ENCODE results near the gene TBC1D9B. TPM values are rescaled to one million over a fixed set of nuclear protein-coding genes. Genes with fewer than 3 reads are reported as not detected.

Gene TBC1D9B
- polyA plus RNA-seq, 4 donors, result 32.4 to 80.6 (median 54.7) TPM

DNA sequence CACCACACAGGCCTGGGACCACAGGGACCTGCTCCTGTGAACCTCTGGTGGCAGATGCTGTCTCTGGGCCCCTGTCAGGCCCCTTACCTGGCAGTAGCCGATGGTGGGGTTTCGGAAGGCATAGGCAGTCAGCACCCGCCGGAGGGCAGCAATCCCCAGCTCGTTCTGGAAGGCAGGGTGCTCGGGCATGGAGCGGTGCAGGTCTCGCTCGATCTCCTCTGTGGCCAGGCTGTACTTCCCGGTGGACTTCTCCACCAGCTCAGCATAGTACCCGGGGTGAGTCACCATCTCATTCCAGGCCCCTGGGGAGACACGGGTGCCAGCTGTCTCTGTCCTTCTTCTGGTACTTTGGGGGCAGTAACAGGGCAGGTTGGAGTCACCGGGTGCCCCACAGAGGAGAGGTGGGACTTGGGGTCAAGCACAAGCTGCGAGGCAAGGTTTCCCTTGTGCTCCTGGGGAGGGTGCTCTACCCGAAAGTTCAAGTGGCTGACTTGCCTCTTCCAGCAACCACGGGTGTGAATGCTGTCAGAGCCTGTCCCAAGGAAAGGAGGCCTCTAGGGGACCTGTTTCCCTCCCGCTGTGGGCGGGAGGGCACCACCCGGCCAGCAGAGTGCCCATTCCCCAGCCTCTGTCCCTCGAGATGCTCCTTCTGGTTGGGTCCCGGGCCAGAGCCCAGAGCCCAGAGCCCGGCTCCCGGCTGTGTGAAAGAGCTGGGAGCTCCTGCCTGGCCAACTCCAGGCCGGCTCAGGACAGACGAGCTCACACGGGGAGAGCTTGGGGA lies 29.3 kb downstream of the TBC1D9B start:
- H3K36me3 ChIP-seq (ENCODE audit: control insufficient read depth in 3 of 3, insufficient read depth in 2 of 3, low read depth in 1 of 3, low read length in 3 of 3), result peaks cover 10 to 78% (median 16%) of the 10 kb centered on the region in 3 donors
- FAIRE-seq (no peak), DNase-seq (no peak)
- H3K4me1 ChIP-seq (ENCODE audit: control insufficient read depth in 3 of 3, insufficient read depth in 2 of 3, low read depth in 1 of 3, low read length in 2 of 3), result no peaks in the 10 kb centered on the region
- H3K9me3 ChIP-seq (ENCODE audit: control insufficient read depth in 2 of 2, insufficient read depth in 1 of 2, low read depth in 1 of 2, low read length in 1 of 2), result peaks cover 0 to 11% of the 10 kb centered on the region in 2 donors
- no peak overlapping the region for H3K4me3 ChIP-seq (ENCODE audit: low read depth in 1 of 3, low read length in 3 of 3)
- WGBS, 3 donors, result 89 to 91% (median 89%) methylated on average over 24 to 26 of the region's 26 CpGs
- no peak overlapping the region for H3K27ac ChIP-seq (ENCODE audit: low read depth in 1 of 3, low read length in 2 of 3)
- H3K27me3 ChIP-seq (ENCODE audit: control insufficient read depth in 3 of 3, insufficient read depth in 3 of 3, low read length in 3 of 3), result no peaks in the 10 kb centered on the region

DNA sequence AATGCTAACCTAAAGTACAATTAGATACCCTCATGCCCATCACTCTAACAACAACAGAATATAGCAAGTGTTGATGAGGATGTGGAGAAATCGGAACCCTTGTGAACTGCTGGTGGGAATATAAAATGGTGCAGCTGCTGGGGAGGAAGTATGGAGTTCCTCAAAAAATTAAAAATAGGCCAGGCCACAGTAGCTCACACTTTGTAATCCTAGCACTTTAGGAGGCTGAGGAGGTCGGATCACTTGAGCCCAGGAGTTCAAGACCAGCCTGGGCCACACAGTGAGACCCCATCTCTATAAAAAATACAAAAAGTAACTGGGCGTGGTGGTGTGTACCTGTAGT lies 31.1 kb downstream of the TBC1D9B start:
- DNase-seq, result no peak
- H3K27ac ChIP-seq (ENCODE audit: low read depth in 1 of 3, low read length in 2 of 3), result no peak overlapping the region
- peaks cover 22 to 85% (median 23%) of the 10 kb centered on the region in 3 donors for H3K36me3 ChIP-seq (ENCODE audit: control insufficient read depth in 3 of 3, insufficient read depth in 2 of 3, low read depth in 1 of 3, low read length in 3 of 3)
- no peaks in the 10 kb centered on the region for H3K9me3 ChIP-seq (ENCODE audit: control insufficient read depth in 2 of 2, insufficient read depth in 1 of 2, low read depth in 1 of 2, low read length in 1 of 2)
- no peaks in the 10 kb centered on the region for H3K27me3 ChIP-seq (ENCODE audit: control insufficient read depth in 3 of 3, insufficient read depth in 3 of 3, low read length in 3 of 3)
- H3K4me1 ChIP-seq (ENCODE audit: control insufficient read depth in 3 of 3, insufficient read depth in 2 of 3, low read depth in 1 of 3, low read length in 2 of 3), result no peaks in the 10 kb centered on the region
- H3K4me3 ChIP-seq (ENCODE audit: low read depth in 1 of 3, low read length in 3 of 3), result no peak overlapping the region
- WGBS, 3 donors, result 89 to 93% (median 92%) methylated on average over 3 of the region's 3 CpGs
- FAIRE-seq, result no peak

DNA sequence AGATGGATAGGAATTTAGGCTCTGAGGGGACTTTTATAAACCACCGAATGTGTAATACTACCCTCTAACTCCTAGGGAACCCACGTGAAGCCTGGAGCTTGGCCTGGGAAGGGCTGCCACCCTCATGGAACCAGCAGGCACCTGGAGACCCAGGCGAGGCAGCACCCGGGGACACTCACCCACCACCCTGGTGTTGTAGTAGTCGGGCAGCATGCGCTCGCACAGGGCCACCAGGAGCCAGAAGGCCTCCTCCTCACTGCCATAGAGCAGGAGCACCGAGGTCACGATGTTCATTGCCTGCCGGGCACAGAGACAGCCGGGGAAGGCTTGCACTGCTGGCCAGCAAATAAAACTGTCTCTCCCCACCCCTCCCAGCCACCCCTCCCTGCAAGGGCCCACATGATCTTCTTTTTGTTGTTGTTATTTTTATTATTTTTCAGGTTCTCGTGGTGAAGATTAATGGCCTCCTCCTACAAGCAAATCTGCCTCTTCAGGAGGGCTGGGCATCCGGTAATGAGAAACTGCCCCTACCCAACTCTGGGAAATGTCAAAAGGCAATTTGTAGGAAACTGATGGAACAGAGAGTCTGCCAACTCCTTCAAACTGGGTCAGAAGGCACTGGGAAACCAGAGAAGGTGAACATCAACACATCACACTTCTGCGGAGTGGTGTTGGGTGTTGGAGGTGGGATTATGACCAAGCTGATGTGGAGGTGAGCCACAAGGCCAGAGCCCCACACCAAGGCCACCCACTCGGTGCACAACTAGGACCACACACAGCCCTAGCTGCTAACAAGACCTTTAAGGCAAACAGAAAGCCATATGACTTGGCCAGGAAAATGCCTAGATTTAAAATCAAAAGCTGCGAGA lies 31.7 kb downstream of the TBC1D9B start:
- Histone ChIP-seq H3K4me1 (ENCODE audit: control insufficient read depth in 3 of 3, insufficient read depth in 2 of 3, low read depth in 1 of 3, low read length in 2 of 3) (no peaks in the 10 kb centered on the region), H3K36me3 (ENCODE audit: control insufficient read depth in 3 of 3, insufficient read depth in 2 of 3, low read depth in 1 of 3, low read length in 3 of 3) (peaks cover 22 to 86% (median 23%) of the 10 kb centered on the region in 3 donors), H3K9me3 (ENCODE audit: control insufficient read depth in 2 of 2, insufficient read depth in 1 of 2, low read depth in 1 of 2, low read length in 1 of 2) (no peaks in the 10 kb centered on the region), H3K27ac (ENCODE audit: low read depth in 1 of 3, low read length in 2 of 3) (no peak overlapping the region), H3K27me3 (ENCODE audit: control insufficient read depth in 3 of 3, insufficient read depth in 3 of 3, low read length in 3 of 3) (no peaks in the 10 kb centered on the region), H3K4me3 (ENCODE audit: low read depth in 1 of 3, low read length in 3 of 3) (no peak overlapping the region)
- WGBS, 3 donors, result 89 to 95% (median 93%) methylated on average over 16 of the region's 16 CpGs
- FAIRE-seq, result no peak
- DNase-seq, result no peak

DNA sequence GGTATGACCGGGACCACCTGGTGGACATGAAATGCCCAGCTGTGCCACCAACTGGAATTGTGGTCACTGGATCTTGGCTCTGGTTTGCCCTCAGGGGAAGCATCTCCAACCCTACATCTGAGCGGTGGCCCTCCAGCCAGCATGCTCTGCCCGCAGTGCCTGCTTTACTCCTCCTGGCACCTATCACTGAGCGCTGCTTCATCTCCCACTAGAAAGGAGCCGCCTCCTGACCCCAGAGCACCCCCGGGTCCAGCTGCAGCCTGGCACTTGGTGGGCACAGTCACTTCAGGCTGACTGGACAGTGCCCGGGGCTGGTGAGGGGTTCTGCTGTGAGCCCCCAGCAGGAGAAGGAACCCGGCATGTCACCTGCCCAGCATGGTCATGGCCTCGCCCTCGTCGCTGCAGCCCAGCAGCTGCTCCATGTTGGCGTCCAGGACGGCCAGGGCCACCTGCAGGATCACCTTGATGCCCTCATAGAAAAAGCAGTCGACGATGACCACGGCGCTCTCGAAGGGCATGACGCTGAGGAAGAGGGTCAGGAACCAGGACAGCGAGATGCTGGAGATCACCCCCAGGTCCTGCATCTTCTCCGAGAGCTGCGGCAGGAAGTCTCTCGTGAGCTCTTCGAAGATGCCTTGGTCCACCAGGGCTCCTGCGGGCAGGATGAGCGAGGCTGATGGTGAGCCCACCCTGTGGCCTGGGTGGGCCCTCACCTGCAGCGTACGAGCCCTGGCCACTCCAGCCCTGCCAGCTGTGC lies 33.0 kb downstream of the TBC1D9B start:
- 96 to 97% (median 96%) methylated on average over 28 of the region's 28 CpGs for WGBS, 3 donors
- no peak overlapping the region for H3K27ac ChIP-seq (ENCODE audit: low read depth in 1 of 3, low read length in 2 of 3)
- no peaks in the 10 kb centered on the region for H3K27me3 ChIP-seq (ENCODE audit: control insufficient read depth in 3 of 3, insufficient read depth in 3 of 3, low read length in 3 of 3)
- H3K4me3 ChIP-seq (ENCODE audit: low read depth in 1 of 3, low read length in 3 of 3), result no peak overlapping the region
- H3K36me3 ChIP-seq (ENCODE audit: control insufficient read depth in 3 of 3, insufficient read depth in 2 of 3, low read depth in 1 of 3, low read length in 3 of 3), result peaks cover 21 to 88% (median 22%) of the 10 kb centered on the region in 3 donors
- FAIRE-seq, result no peak
- H3K4me1 ChIP-seq (ENCODE audit: control insufficient read depth in 3 of 3, insufficient read depth in 2 of 3, low read depth in 1 of 3, low read length in 2 of 3), result no peaks in the 10 kb centered on the region
- no peak for DNase-seq
- H3K9me3 ChIP-seq (ENCODE audit: control insufficient read depth in 2 of 2, insufficient read depth in 1 of 2, low read depth in 1 of 2, low read length in 1 of 2), result no peaks in the 10 kb centered on the region

DNA sequence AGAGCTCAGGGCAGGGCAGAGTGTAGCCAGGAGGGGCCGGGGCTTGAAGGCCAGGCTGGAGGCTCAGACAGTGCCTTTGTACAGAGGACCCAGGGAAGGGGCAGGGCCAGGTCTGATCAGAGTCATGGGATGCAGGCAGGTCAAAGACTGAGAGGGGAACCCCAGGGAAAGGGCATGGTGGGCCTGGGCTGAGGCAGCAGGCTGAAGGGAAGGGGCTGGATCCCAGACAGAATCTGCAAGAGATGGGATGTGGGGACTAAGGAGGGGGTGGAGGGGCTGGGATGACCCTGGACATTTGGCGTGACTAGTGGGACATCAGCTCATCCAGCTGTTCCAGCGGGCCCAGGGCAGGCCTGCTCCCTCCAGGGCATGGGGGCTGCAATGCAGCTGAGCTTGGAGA lies 33.6 kb downstream of the TBC1D9B start:
- Histone ChIP-seq H3K4me3 (ENCODE audit: low read depth in 1 of 3, low read length in 3 of 3) (no peak overlapping the region), H3K27me3 (ENCODE audit: control insufficient read depth in 3 of 3, insufficient read depth in 3 of 3, low read length in 3 of 3) (no peaks in the 10 kb centered on the region), H3K27ac (ENCODE audit: low read depth in 1 of 3, low read length in 2 of 3) (no peak overlapping the region), H3K9me3 (ENCODE audit: control insufficient read depth in 2 of 2, insufficient read depth in 1 of 2, low read depth in 1 of 2, low read length in 1 of 2) (no peaks in the 10 kb centered on the region), H3K36me3 (ENCODE audit: control insufficient read depth in 3 of 3, insufficient read depth in 2 of 3, low read depth in 1 of 3, low read length in 3 of 3) (peaks cover 21 to 88% (median 22%) of the 10 kb centered on the region in 3 donors), H3K4me1 (ENCODE audit: control insufficient read depth in 3 of 3, insufficient read depth in 2 of 3, low read depth in 1 of 3, low read length in 2 of 3) (no peaks in the 10 kb centered on the region)
- FAIRE-seq (no peak), DNase-seq (no peak)
- WGBS, 3 donors, result 97 to 100% (median 98%) methylated on average over 3 of the region's 3 CpGs

DNA sequence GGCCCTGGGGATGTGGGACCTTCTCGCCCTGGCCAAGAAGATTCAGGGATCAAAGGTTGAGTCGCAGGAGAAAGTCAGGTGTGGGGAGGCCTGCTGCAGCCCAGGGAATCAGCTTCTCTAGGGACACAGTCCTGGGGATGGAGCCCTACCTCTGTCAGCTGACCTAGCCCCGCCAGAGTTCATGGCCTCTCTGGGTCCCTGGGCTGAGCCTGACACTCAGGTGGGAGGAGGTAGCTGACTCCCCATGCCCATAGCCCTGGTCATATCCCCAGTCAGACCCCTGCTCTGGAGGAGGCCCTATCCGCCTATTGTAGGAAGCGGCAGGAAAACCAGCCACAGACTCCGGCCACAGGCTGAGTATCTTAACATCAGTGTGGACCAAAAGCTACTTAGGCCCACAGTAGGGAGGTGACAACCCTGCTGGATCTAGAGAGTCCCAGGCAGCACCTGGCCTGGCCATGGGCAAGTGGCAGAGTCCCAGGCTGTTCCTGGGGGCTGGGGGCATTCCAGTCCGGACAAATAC lies 34.0 kb downstream of the TBC1D9B start:
- WGBS, 3 donors, result 86 to 90% (median 87%) methylated on average over 7 of the region's 7 CpGs
- Histone ChIP-seq H3K4me1 (ENCODE audit: control insufficient read depth in 3 of 3, insufficient read depth in 2 of 3, low read depth in 1 of 3, low read length in 2 of 3) (no peaks in the 10 kb centered on the region), H3K4me3 (ENCODE audit: low read depth in 1 of 3, low read length in 3 of 3) (no peak overlapping the region), H3K36me3 (ENCODE audit: control insufficient read depth in 3 of 3, insufficient read depth in 2 of 3, low read depth in 1 of 3, low read length in 3 of 3) (peaks cover 21 to 88% (median 22%) of the 10 kb centered on the region in 3 donors), H3K27me3 (ENCODE audit: control insufficient read depth in 3 of 3, insufficient read depth in 3 of 3, low read length in 3 of 3) (no peaks in the 10 kb centered on the region), H3K9me3 (ENCODE audit: control insufficient read depth in 2 of 2, insufficient read depth in 1 of 2, low read depth in 1 of 2, low read length in 1 of 2) (no peaks in the 10 kb centered on the region), H3K27ac (ENCODE audit: low read depth in 1 of 3, low read length in 2 of 3) (no peak overlapping the region)
- DNase-seq (no peak), FAIRE-seq (no peak)

DNA sequence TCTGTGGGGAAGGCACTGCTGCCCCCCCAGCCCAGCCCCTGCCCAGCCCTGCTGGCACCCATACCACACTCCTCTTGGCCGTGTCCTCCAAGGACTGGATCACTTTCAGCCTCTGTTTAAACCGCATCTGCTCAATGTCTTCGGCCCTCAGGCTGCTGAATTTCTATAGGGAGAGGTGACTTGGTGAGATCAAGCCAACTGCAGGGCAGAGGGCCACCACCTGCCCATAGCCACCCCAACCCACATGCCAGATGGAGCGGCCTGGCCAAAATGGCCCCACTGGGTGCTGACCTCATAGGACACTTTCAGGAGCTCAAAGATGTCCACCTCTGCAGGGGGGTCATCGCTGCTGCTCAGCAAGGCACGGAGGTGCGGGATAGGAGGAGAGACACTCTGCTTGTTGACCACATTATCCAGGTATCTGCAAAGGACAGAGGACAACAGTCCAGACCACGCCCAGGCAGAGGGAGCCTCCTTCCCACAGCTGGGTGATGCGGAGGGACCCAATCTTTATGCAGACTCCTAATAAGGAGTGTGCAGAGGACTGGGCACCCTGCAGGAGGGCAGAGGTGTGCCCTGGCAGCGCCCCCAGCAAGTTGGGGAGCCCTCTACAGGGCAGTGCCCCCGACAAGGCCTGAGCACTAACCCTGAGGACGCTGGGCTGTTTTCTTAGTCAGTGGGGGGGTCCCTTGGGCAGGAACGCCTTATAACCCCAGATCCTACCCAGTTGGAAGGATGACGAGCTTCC lies 34.7 kb downstream of the TBC1D9B start:
- DNase-seq, result no peak
- H3K36me3 ChIP-seq (ENCODE audit: control insufficient read depth in 3 of 3, insufficient read depth in 2 of 3, low read depth in 1 of 3, low read length in 3 of 3), result peaks cover 15 to 88% (median 15%) of the 10 kb centered on the region in 3 donors
- no peak overlapping the region for H3K4me3 ChIP-seq (ENCODE audit: low read depth in 1 of 3, low read length in 3 of 3)
- no peaks in the 10 kb centered on the region for H3K27me3 ChIP-seq (ENCODE audit: control insufficient read depth in 3 of 3, insufficient read depth in 3 of 3, low read length in 3 of 3)
- WGBS, 3 donors, result 89 to 92% (median 92%) methylated on average over 14 of the region's 14 CpGs
- H3K4me1 ChIP-seq (ENCODE audit: control insufficient read depth in 3 of 3, insufficient read depth in 2 of 3, low read depth in 1 of 3, low read length in 2 of 3), result no peaks in the 10 kb centered on the region
- H3K27ac ChIP-seq (ENCODE audit: low read depth in 1 of 3, low read length in 2 of 3), result no peak overlapping the region
- FAIRE-seq, result no peak
- no peaks in the 10 kb centered on the region for H3K9me3 ChIP-seq (ENCODE audit: control insufficient read depth in 2 of 2, insufficient read depth in 1 of 2, low read depth in 1 of 2, low read length in 1 of 2)
